Activated effector memory CD4-positive, alpha-beta T cell treated with Interleukin-2 at 50 U/mL for 16 hours (primary cell): Measurements from ENCODE around the gene IDUA.

ENCODE experiments used
- DNase-seq: peaks from one replicate; pipeline ENCODE4 v3.0.0-alpha.2; 2020

The IDUA gene

DNA sequence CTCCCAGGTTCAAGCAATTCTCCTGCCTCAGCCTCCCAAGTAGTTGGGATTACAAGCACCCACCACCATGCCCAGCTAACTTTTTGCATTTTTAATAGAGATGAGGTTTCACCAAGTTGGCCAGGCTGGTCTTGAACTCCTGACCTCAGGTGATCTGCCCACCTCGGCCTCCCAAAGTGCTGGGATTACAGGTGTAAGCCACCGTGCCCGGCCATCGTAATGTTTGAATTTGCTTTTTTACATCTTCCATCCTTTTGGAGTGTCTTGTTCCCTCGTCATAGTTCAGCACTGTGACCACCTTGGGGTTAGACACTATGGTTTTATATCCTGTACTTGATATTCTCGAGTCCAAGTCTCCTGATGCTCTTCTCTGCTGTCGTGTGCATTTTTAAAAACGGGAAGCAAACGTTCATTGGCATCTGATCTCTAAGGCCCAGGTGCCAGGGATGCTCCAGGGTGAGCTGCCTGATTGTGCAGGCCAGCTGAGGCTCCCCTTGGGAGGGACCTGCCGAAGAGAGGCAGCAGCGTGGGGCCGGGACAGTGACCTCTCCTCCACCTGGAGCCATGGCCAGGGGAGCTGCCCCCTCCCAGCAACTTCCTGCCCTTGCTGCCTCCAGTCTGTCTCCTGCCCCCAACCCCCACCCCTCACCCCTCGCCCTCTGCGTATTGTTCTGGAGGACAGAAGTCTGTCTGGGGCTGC is 30.2 kb upstream of the IDUA start:
- no peak for DNase-seq

DNA sequence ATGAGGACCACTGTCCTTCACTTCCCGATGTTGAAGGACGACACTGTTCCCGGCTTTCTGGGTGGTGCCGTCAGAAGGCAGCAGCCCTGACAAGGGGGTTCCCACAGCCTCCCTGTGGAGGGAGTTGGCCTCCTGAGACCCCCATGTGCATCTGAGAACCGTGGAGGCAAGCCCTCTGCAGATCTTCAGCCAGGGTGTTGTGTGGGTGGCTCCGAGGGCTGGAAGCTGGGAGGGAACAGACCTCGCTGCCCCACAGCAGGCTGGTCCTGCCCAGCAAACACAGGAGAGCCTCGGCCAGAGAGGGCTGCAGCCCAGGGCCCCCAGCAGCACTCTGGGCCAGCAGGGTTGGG is 29.6 kb upstream of the IDUA start:
- DNase-seq, result no peak

DNA sequence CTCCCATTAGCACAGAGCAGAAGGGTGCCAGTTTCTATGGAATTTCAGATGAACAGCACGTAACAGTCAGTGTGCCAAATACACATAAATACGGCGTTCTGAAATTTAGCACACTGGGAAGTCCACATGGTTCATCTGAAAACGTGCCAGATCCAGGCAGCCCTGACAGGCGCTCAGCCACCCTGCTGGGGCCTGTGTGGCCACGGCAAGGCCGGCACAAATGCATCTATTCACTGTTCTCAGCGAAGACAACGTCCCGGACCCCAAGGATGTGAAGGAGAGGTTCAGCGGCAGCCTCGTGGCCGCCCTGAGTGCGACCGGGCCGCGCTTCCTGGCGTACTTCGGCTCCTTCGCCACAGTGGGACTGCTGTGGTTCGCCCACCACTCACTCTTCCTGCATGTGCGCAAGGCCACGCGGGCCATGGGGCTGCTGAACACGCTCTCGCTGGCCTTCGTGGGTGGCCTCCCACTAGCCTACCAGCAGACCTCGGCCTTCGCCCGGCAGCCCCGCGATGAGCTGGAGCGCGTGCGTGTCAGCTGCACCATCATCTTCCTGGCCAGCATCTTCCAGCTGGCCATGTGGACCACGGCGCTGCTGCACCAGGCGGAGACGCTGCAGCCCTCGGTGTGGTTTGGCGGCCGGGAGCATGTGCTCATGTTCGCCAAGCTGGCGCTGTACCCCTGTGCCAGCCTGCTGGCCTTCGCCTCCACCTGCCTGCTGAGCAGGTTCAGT is 29.1 kb upstream of the IDUA start:
- DNase-seq, result no peak

- DNase-seq, result no peak
Measured at GRCh38 chr4:958314-958665, 28.6 kb upstream of the IDUA start.

DNA sequence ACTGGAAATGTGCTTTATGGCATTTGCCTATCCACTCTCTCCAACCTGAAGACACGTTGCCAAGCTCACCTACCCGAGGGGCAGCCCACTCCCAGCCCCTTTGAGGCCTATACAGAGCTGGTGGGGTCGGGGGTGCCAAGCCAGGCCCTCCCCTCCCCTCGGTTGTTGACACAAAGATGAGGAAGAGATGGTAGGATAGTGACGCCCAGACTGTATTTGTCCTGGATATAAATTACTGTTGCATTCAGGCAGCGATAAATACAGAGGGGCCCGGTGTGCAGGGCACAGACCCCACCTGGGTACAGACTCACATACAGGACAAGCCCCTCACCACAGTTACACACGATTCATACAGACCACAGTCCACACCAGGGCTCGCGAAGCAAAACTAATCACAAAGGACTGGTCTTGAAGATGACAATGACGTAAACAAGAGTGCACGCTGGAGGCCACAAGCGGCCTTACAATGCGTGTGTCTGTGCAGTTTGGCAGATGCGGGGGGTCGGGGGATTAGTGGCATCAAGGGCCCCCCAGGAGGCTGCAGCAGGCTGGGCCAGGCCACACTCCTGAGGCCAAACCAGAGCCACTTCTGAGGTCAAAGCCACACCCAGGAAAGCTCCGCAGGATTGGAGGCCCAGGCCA is 28.0 kb upstream of the IDUA start:
- DNase-seq, result no peak

GRCh38 chr4:959338-960139 is 27.3 kb upstream of the IDUA start:
- DNase-seq, result no peak

DNA sequence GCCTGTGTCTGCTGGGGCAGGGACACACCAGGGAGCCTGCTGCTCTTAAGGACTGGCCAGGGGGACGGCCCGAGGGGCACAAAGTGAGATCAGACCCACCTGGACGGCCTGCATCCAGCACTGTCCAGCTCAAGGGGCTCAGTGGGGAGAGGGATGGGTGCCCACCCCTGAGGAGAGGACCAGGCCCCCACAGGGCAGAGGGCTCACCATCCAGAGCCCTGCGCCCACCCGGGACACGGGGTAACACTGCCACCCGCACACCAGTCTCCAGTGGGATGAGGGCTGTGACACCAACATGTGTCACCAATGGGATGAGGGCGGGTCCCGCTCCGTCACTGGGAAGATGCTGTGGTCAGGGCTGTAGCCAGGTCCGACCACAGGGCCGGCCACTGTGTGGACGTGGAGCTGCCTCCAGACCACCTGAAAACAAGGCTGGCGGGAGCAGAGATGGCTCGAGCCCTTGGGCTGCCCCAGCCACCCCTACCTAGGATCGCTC is 26.7 kb upstream of the IDUA start:
- no peak for DNase-seq

- no peak for DNase-seq
Measured at GRCh38 chr4:960636-961350, 26.1 kb upstream of the IDUA start.

GRCh38 chr4:961351-962230 is 25.3 kb upstream of the IDUA start:
- DNase-seq, result no peak

DNA sequence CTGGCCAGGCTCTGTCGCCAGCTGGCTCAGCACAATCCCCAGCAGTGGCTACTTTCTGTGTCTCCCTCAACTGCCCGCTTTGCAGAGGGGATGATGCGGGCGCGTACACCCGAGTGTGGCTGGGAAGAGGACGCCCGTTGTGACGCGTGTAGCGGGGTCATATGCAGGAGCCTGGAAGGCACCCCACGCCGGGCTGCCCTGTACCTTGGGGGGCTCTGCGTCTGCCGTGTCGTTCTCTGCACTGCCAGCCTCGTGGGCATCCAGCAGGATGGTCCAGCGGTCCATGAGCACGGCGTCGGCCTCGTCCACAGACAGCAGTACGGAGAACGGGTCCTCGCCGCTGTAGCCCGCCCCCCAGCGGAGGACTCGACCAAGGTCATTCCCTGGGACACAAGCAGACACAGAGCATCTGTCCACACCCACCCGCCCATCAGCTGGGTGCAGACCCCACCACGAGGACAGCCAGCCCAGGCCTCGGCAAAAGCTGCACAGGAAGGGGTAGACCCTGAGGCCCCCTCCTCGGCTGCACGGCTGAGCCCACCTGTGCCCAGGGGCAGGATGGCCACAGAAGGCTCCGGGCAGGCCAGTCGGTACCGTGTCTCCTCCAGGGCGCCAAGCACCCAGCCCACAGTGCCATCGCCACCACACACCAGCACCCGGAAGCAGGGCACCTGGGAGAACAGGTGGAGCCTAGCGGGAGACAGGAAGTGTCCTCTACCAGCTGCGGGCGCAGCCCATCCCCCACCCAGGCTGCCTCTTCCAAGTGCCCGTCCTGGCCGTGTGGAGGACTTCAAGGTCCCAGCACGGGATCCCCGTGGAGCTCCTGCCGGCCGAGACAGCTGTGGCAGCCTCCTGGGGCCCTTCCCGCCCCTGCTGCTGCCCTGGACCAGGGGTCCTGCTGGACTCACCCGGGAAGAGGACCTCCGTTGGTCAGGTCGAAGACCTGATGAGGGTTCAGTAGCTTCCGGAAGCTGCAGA is 24.3 kb upstream of the IDUA start:
- no peak for DNase-seq

DNA sequence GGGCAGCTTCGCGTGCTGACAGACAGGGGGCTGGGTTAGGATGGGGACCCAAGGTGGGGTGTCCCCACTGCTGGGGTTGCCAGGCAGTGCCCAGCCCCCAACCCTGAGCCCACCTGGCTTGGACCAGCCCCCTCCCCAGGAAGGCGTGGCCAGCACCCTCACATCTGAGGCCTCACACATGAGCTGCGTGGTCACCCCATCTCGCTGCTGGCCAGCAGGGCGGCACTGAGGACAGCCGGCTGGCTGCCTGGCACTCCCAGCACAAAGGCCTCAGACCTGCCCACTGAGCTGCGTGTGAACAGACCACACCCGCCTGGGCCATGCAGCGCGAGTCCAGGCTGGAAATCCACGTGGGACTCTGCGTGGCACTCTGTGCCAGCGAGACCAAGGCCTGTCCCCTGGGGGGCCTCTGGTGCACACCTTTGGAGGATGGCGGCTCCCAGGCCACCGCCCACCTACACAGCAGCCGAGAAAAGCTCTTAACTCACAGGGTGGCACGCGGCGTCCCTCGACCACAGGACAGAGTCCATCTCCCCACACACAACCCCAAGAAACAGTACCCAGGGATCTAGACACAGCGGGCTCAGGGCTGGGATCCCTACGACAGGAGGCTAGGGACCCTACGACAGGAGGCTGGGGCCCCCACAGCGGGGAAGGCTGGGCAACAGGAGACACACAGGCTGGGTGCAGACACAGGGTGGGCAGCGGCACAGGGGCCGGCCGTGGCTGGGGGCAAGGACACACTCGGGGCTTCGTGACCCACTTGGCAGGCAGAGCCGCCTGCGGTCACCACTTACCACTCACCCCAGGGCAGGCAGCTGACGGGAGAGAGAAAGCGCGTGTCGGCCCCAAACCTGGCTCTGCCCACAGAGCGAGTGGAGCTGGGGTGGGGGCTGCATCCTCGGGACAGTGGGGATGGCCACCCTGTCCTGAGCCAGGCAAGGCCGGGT is 23.3 kb upstream of the IDUA start:
- DNase-seq, result no peak

GRCh38 chr4:964346-965025 is 22.4 kb upstream of the IDUA start:
- no peak for DNase-seq

GRCh38 chr4:965048-965765 is 21.6 kb upstream of the IDUA start:
- DNase-seq, result no peak

- DNase-seq, result no peak
Measured at GRCh38 chr4:965766-966134, 21.1 kb upstream of the IDUA start.

- DNase-seq, result no peak
Measured at GRCh38 chr4:966266-967112, 20.4 kb upstream of the IDUA start.

DNA sequence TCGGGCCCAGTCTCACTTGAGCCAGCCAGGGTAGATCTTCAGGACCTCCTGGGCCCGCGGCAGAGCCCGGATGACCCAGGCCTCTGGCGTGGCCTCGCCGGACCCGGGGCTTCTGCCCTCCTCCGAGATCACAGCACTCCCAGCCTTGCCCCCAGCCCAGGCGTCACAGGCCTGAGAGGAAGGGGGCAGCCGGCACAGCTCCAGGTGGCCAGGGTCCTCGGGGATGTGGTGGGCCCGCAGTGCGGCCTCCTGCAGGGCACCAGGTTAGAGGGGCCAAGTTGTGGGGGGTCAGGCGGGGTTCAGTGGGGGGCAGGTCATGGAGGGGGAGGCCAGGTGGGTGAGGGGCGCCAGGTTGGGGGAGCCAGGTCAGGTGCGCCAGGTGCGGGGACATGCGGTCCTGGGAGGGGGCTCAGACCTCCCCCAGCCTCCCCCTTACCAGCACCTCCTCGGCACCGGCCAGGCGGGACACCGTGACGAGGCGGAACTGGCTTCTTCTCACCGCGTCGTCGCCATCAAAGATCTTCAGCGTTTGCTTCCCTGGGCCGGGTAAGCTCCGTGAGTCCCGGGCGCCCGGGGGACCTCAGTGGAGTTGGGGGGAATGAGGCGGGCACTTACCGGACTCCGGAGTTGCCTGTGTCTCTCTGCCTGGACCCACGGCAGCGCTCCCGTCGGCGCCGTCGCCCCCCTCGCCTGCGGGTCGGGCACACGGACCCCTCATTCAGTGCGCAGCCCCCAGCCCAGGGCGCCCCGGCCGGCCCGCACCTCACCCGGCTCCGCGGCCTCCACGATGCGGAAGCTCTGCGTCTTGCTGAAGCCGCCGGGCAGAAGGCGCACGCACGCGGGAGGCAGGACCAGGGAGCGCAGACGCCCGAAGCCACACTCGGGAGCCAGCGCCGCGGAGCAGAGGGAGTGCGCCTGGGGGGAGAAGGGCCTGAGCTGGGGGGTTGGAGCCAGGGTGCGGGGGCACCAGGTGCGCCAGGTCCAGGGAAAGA is 19.4 kb upstream of the IDUA start:
- DNase-seq, result no peak
